Keratinocyte (primary cell): Measurements from ENCODE around the gene ANKRD18B.
"Not testable (repeated sequence)": the region's sequence is repeated elsewhere in the genome, so short reads cannot be mapped to it uniquely, and the experiment has no call there.

Experiments
- CTCF ChIP-seq, 3 experiments: IDR thresholded peaks in 1 of 3; conservative IDR thresholded peaks in 1 of 3; optimal IDR thresholded peaks in 1 of 3; 2 replicates in 2 of 3; 3 replicates in 1 of 3; pipeline versions ENCODE3 to v1.5.1; 2011; ENCODE audit warnings: low read length in 3 of 3, mild to moderate bottlenecking in 3 of 3, moderate library complexity in 2 of 3, control low read depth in 1 of 3, inconsistent platforms in 1 of 3; ENCODE audit not compliant: insufficient read depth in 2 of 3; ENCODE audit errors: extremely low read depth in 1 of 3
- EZH2 ChIP-seq: IDR thresholded peaks from one replicate; pipeline ENCODE4 v1.6.1; 2012; ENCODE audit warnings: inconsistent platforms, mild to moderate bottlenecking, low read length, moderate library complexity

GRCh38 chr9:33604936-33605335 lies 80.9 kb downstream of the ANKRD18B start:
- not testable (repeated sequence) for TF ChIP-seq CTCF (optimal IDR thresholded peaks at IDR 0.05 in 1 of 3, IDR thresholded peaks at IDR 0.05 in 1 of 3, conservative IDR thresholded peaks at IDR 0.05 in 1 of 3; ENCODE audit: extremely low read depth in 1 of 3, insufficient read depth in 2 of 3, low read length in 3 of 3); EZH2
